GM23338 (cell line): Measurements from ENCODE around the gene MDM2. TPM values are rescaled to one million over a fixed set of nuclear protein-coding genes. Genes with fewer than 3 reads are reported as not detected.

Experiments
- ATAC-seq: fragments of 200-7000 bp; cut with Tn5 transposase; 3 replicates; pipeline ENCODE4 v1.9.1; 2020
- DNase-seq: peaks from one replicate; pipeline ENCODE4 v3.0.0-alpha.2; 2015; ENCODE audit warnings: low spot score
- H2AFZ ChIP-seq: fragments of 200-600 bp; sonication (generic); 2 replicates; pipeline ENCODE4 v1.8.0; 2016; ENCODE audit warnings: antibody characterized with exemption, mild to moderate bottlenecking, moderate library complexity
- H3F3A ChIP-seq: fragments of 200-600 bp; sonication (generic); replicated peaks from 2 replicates; pipeline ENCODE4 v1.8.0; 2017; ENCODE audit warnings: antibody characterized with exemption, mixed run types, low read depth
- H3K27ac ChIP-seq: fragments of 200-600 bp; sonication (generic); 2 replicates; pipeline ENCODE4 v1.6.1; 2016; ENCODE audit warnings: low read depth
- H3K27me3 ChIP-seq: fragments of 200-600 bp; sonication (generic); 2 replicates; pipeline ENCODE4 v1.8.0; 2016; ENCODE audit warnings: mild to moderate bottlenecking, mixed run types, moderate library complexity; ENCODE audit not compliant: insufficient read depth
- H3K36me3 ChIP-seq: fragments of 200-600 bp; sonication (generic); 2 replicates; pipeline ENCODE4 v1.8.0; 2016; ENCODE audit warnings: mild to moderate bottlenecking; ENCODE audit not compliant: insufficient read depth
- H3K4me1 ChIP-seq: fragments of 200-600 bp; sonication (generic); 2 replicates; pipeline ENCODE4 v1.8.0; 2016; ENCODE audit warnings: mild to moderate bottlenecking, moderate library complexity; ENCODE audit not compliant: insufficient read depth
- H3K4me2 ChIP-seq: fragments of 200-600 bp; sonication (generic); 2 replicates; pipeline ENCODE4 v1.7.1; 2017; ENCODE audit warnings: mixed run types
- H3K4me3 ChIP-seq: fragments of 200-600 bp; sonication (generic); 2 replicates; pipeline ENCODE4 v1.6.1; 2016; ENCODE audit warnings: mixed run types
- H3K79me2 ChIP-seq: fragments of 200-600 bp; sonication (generic); replicated peaks from 2 replicates; pipeline ENCODE4 v1.8.0; 2017; ENCODE audit warnings: mild to moderate bottlenecking; ENCODE audit not compliant: insufficient read depth
- H3K9me2 ChIP-seq: fragments of 200-600 bp; sonication (generic); 2 replicates; pipeline ENCODE4 v1.8.0; 2017; ENCODE audit not compliant: insufficient read depth
- H4K20me1 ChIP-seq: fragments of 200-600 bp; sonication (generic); replicated peaks from 2 replicates; pipeline ENCODE4 v1.8.0; 2017; ENCODE audit warnings: mild to moderate bottlenecking; ENCODE audit not compliant: insufficient read depth
- H3K27ac Mint-ChIP-seq: 2 replicates; pipeline ENCODE4 v1.8.0; 2020; ENCODE audit warnings: inconsistent platforms, mild to moderate bottlenecking, moderate library complexity, mixed read lengths
- H3K27me3 Mint-ChIP-seq: 3 replicates; pipeline ENCODE4 v1.8.0; 2022; ENCODE audit warnings: low read depth, mild to moderate bottlenecking, moderate library complexity, mixed read lengths, inconsistent platforms; ENCODE audit not compliant: insufficient read depth, poor library complexity
- H3K36me3 Mint-ChIP-seq: 3 replicates; pipeline ENCODE4 v1.8.0; 2021; ENCODE audit warnings: low read depth, mild to moderate bottlenecking, inconsistent platforms, moderate library complexity, mixed read lengths
- H3K4me1 Mint-ChIP-seq: 3 replicates; pipeline ENCODE4 v1.8.0; 2020; ENCODE audit warnings: mild to moderate bottlenecking, inconsistent platforms, mixed read lengths
- H3K4me3 Mint-ChIP-seq: 3 replicates; pipeline ENCODE4 v1.8.0; 2021; ENCODE audit warnings: moderate library complexity, mild to moderate bottlenecking, inconsistent platforms, mixed read lengths
- H3K9me3 Mint-ChIP-seq: 3 replicates; pipeline ENCODE4 v1.8.0; 2020; ENCODE audit warnings: moderate library complexity, mild to moderate bottlenecking, inconsistent platforms, mixed read lengths
- CREB1 ChIP-seq: fragments of 250-450 bp; sonication (Bioruptor Pico); IDR thresholded peaks from 2 replicates; pipeline ENCODE4 v1.5.0; 2020; ENCODE audit warnings: low read depth, mild to moderate bottlenecking, moderate library complexity
- EZH2 ChIP-seq: fragments of 200-600 bp; sonication (generic); IDR thresholded peaks from one replicate; pipeline ENCODE4 v1.8.0; 2017; ENCODE audit warnings: antibody characterized with exemption, mild to moderate bottlenecking, low read depth; ENCODE audit not compliant: unreplicated experiment
- EZH2phosphoT487 ChIP-seq: fragments of 200-600 bp; sonication (generic); IDR thresholded peaks from one replicate; pipeline ENCODE4 v1.8.1; 2018; ENCODE audit warnings: antibody characterized with exemption; ENCODE audit not compliant: unreplicated experiment
- JUNB ChIP-seq: IDR thresholded peaks from one replicate; pipeline ENCODE4 v1.6.1; 2016; ENCODE audit warnings: antibody characterized with exemption; ENCODE audit not compliant: unreplicated experiment
- NANOG ChIP-seq: IDR thresholded peaks from 2 replicates; pipeline ENCODE4 v1.6.1; 2016; ENCODE audit warnings: antibody characterized with exemption, borderline replicate concordance
- POLR2AphosphoS5 ChIP-seq: IDR thresholded peaks from 2 replicates; pipeline ENCODE4 v1.6.1; 2016; ENCODE audit warnings: antibody characterized with exemption, low read depth
- STAT1 ChIP-seq: IDR thresholded peaks from one replicate; pipeline ENCODE4 v1.6.1; 2016; ENCODE audit warnings: antibody characterized with exemption; ENCODE audit not compliant: unreplicated experiment
- ZNF114 ChIP-seq: fragments of 250-450 bp; sonication (Bioruptor Pico); IDR thresholded peaks from 2 replicates; pipeline ENCODE4 v1.5.0; 2020; ENCODE audit warnings: mild to moderate bottlenecking, moderate library complexity
- ZNF331 ChIP-seq: fragments of 250-450 bp; sonication (Bioruptor Pico); IDR thresholded peaks from 2 replicates; pipeline ENCODE4 v1.5.0; 2020; ENCODE audit warnings: low read depth, mild to moderate bottlenecking, moderate library complexity
- polyA plus RNA-seq: library from polyadenylated mRNA; unstranded; fragments of >200 nt; fragmentation: Nextera tagmentation; extraction: Ambion mirVana; gene quantifications from 2 replicates; pipeline ENCODE4 v1.2.1, GENCODE V29; 2016
- total RNA-seq: library from RNA; depleted of rRNA; stranded (reverse); fragments of >200 nt; shearing (Covaris generic); gene quantifications from 2 replicates; pipeline ENCODE4 v1.2.3, GENCODE V29; 2014
- TF ChIP-seq, protein P1 (sequence below), 2 experiments: fragments of 200-600 bp in 1 of 2; sonication (generic) in 1 of 2; conservative IDR thresholded peaks; 2 replicates each; pipeline versions ENCODE4 v1.5.1 to v1.6.1; 2016 to 2017; ENCODE audit warnings: antibody characterized with exemption in 2 of 2, low read depth in 2 of 2, mild to moderate bottlenecking in 2 of 2, moderate library complexity in 1 of 2
- TF ChIP-seq, protein P2 (sequence below): fragments of 250-450 bp; sonication (Bioruptor Pico); IDR thresholded peaks from 2 replicates; pipeline ENCODE4 v1.5.0; 2020; ENCODE audit warnings: mild to moderate bottlenecking, moderate library complexity
- TF ChIP-seq, protein P3 (sequence below): IDR thresholded peaks from one replicate; pipeline ENCODE4 v1.6.1; 2018; ENCODE audit warnings: antibody characterized with exemption; ENCODE audit not compliant: unreplicated experiment
- TF ChIP-seq, protein P4 (sequence below): IDR thresholded peaks from 2 replicates; pipeline ENCODE4 v1.6.1; 2016; ENCODE audit warnings: antibody characterized with exemption

MDM2 gene
- total and polyA plus RNA-seq, 2 experiments from 2014 or later, result 105 to 136 TPM

DNA sequence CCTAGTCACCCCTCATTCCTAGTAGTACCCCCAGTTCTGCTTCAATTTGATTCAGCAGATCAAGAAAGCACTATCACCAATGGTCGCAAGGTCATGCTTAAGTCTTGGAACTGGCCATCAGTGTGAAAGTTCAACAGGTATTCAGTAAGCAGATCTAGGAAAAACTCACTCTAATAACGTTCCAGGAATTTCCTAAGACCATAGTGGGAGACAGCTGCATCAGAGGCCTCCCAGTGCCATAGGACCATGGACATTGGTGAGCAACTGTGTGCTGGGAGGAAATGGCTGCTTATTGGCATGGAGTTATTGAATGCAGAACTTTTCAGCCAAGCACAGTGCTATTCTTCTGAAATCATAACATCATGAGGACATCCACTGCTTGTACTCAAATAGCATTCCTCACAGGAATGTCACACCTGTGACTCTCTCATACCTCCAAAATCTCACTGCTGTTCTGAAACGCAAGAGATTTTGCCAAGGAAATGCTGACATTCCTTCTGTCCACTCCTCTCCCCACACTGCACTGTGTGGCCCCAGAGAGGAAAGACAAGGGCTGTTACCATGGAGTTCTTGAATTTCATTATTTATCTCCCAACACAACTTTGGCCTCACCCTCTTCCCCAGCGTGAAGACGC lies 30.9 kb upstream of the MDM2 start:
- H2AFZ ChIP-seq, result no peak overlapping the region
- no peaks in the 10 kb centered on the region for H3K79me2 ChIP-seq
- no peaks in the 10 kb centered on the region for H3F3A ChIP-seq
- no peak overlapping the region for H3K27ac ChIP-seq
- H3K4me2 ChIP-seq, result no peak overlapping the region
- no peak overlapping the region for H3K4me3 ChIP-seq
- H3K27me3 Mint-ChIP-seq, result peaks cover 7% of the 10 kb centered on the region
- no peaks in the 10 kb centered on the region for H3K4me1 Mint-ChIP-seq
- H3K9me3 Mint-ChIP-seq, result no peaks in the 10 kb centered on the region
- H3K9me2 ChIP-seq, result no peaks in the 10 kb centered on the region
- ATAC-seq (no peak), DNase-seq (no peak)
- no peaks in the 10 kb centered on the region for H3K36me3 ChIP-seq
- H3K4me1 ChIP-seq, result no peaks in the 10 kb centered on the region
- no peaks in the 10 kb centered on the region for H4K20me1 ChIP-seq
- no peak overlapping the region for H3K27ac Mint-ChIP-seq
- H3K36me3 Mint-ChIP-seq, result no peaks in the 10 kb centered on the region; the same call in 2 of the 3 replicates
- H3K27me3 ChIP-seq, result no peaks in the 10 kb centered on the region
- no peak for TF ChIP-seq JUNB
- TF ChIP-seq, protein P1, sequence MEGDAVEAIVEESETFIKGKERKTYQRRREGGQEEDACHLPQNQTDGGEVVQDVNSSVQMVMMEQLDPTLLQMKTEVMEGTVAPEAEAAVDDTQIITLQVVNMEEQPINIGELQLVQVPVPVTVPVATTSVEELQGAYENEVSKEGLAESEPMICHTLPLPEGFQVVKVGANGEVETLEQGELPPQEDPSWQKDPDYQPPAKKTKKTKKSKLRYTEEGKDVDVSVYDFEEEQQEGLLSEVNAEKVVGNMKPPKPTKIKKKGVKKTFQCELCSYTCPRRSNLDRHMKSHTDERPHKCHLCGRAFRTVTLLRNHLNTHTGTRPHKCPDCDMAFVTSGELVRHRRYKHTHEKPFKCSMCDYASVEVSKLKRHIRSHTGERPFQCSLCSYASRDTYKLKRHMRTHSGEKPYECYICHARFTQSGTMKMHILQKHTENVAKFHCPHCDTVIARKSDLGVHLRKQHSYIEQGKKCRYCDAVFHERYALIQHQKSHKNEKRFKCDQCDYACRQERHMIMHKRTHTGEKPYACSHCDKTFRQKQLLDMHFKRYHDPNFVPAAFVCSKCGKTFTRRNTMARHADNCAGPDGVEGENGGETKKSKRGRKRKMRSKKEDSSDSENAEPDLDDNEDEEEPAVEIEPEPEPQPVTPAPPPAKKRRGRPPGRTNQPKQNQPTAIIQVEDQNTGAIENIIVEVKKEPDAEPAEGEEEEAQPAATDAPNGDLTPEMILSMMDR (conservative IDR thresholded peaks at IDR 0.05; ENCODE audit: low read depth in 2 of 2), result no peak
- no peak for TF ChIP-seq STAT1
- TF ChIP-seq NANOG, result no peak
- TF ChIP-seq, protein P2, sequence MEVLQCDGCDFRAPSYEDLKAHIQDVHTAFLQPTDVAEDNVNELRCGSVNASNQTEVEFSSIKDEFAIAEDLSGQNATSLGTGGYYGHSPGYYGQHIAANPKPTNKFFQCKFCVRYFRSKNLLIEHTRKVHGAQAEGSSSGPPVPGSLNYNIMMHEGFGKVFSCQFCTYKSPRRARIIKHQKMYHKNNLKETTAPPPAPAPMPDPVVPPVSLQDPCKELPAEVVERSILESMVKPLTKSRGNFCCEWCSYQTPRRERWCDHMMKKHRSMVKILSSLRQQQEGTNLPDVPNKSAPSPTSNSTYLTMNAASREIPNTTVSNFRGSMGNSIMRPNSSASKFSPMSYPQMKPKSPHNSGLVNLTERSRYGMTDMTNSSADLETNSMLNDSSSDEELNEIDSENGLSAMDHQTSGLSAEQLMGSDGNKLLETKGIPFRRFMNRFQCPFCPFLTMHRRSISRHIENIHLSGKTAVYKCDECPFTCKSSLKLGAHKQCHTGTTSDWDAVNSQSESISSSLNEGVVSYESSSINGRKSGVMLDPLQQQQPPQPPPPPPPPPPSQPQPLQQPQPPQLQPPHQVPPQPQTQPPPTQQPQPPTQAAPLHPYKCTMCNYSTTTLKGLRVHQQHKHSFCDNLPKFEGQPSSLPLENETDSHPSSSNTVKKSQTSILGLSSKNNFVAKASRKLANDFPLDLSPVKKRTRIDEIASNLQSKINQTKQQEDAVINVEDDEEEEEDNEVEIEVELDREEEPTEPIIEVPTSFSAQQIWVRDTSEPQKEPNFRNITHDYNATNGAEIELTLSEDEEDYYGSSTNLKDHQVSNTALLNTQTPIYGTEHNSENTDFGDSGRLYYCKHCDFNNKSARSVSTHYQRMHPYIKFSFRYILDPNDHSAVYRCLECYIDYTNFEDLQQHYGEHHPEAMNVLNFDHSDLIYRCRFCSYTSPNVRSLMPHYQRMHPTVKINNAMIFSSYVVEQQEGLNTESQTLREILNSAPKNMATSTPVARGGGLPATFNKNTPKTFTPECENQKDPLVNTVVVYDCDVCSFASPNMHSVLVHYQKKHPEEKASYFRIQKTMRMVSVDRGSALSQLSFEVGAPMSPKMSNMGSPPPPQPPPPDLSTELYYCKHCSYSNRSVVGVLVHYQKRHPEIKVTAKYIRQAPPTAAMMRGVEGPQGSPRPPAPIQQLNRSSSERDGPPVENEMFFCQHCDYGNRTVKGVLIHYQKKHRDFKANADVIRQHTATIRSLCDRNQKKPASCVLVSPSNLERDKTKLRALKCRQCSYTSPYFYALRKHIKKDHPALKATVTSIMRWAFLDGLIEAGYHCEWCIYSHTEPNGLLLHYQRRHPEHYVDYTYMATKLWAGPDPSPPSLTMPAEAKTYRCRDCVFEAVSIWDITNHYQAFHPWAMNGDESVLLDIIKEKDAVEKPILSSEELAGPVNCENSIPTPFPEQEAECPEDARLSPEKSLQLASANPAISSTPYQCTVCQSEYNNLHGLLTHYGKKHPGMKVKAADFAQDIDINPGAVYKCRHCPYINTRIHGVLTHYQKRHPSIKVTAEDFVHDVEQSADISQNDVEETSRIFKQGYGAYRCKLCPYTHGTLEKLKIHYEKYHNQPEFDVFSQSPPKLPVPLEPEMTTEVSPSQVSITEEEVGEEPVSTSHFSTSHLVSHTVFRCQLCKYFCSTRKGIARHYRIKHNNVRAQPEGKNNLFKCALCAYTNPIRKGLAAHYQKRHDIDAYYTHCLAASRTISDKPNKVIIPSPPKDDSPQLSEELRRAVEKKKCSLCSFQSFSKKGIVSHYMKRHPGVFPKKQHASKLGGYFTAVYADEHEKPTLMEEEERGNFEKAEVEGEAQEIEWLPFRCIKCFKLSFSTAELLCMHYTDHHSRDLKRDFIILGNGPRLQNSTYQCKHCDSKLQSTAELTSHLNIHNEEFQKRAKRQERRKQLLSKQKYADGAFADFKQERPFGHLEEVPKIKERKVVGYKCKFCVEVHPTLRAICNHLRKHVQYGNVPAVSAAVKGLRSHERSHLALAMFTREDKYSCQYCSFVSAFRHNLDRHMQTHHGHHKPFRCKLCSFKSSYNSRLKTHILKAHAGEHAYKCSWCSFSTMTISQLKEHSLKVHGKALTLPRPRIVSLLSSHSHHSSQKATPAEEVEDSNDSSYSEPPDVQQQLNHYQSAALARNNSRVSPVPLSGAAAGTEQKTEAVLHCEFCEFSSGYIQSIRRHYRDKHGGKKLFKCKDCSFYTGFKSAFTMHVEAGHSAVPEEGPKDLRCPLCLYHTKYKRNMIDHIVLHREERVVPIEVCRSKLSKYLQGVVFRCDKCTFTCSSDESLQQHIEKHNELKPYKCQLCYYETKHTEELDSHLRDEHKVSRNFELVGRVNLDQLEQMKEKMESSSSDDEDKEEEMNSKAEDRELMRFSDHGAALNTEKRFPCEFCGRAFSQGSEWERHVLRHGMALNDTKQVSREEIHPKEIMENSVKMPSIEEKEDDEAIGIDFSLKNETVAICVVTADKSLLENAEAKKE, result no peak
- no peak for TF ChIP-seq EZH2
- TF ChIP-seq ZNF331, result no peak
- no peak for TF ChIP-seq ZNF114
- TF ChIP-seq, protein P3, sequence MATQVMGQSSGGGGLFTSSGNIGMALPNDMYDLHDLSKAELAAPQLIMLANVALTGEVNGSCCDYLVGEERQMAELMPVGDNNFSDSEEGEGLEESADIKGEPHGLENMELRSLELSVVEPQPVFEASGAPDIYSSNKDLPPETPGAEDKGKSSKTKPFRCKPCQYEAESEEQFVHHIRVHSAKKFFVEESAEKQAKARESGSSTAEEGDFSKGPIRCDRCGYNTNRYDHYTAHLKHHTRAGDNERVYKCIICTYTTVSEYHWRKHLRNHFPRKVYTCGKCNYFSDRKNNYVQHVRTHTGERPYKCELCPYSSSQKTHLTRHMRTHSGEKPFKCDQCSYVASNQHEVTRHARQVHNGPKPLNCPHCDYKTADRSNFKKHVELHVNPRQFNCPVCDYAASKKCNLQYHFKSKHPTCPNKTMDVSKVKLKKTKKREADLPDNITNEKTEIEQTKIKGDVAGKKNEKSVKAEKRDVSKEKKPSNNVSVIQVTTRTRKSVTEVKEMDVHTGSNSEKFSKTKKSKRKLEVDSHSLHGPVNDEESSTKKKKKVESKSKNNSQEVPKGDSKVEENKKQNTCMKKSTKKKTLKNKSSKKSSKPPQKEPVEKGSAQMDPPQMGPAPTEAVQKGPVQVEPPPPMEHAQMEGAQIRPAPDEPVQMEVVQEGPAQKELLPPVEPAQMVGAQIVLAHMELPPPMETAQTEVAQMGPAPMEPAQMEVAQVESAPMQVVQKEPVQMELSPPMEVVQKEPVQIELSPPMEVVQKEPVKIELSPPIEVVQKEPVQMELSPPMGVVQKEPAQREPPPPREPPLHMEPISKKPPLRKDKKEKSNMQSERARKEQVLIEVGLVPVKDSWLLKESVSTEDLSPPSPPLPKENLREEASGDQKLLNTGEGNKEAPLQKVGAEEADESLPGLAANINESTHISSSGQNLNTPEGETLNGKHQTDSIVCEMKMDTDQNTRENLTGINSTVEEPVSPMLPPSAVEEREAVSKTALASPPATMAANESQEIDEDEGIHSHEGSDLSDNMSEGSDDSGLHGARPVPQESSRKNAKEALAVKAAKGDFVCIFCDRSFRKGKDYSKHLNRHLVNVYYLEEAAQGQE, result no peak
- no peak for TF ChIP-seq EZH2phosphoT487
- TF ChIP-seq, protein P4, sequence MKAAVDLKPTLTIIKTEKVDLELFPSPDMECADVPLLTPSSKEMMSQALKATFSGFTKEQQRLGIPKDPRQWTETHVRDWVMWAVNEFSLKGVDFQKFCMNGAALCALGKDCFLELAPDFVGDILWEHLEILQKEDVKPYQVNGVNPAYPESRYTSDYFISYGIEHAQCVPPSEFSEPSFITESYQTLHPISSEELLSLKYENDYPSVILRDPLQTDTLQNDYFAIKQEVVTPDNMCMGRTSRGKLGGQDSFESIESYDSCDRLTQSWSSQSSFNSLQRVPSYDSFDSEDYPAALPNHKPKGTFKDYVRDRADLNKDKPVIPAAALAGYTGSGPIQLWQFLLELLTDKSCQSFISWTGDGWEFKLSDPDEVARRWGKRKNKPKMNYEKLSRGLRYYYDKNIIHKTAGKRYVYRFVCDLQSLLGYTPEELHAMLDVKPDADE, result no peak
- TF ChIP-seq CREB1 (CRISPR knock-in tag), result no peak
- no peak for TF ChIP-seq POLR2AphosphoS5
- no peak overlapping the region for H3K4me3 Mint-ChIP-seq
